H1 (cell line): Measurements from ENCODE around the gene PLD6. TPM values are rescaled to one million over a fixed set of nuclear protein-coding genes. Genes with fewer than 3 reads are reported as not detected.

Experiments
- ATF3 ChIP-seq: IDR thresholded peaks from 2 replicates; pipeline ENCODE4 v1.6.1; 2011; ENCODE audit warnings: low read depth, mild to moderate bottlenecking, low read length; ENCODE audit not compliant: insufficient read depth
- CBX5 ChIP-seq: fragments of 300-800, 300-1000 bp; sonication (generic); IDR thresholded peaks from 2 replicates; pipeline ENCODE4 v1.7.1; 2016; ENCODE audit warnings: antibody characterized with exemption, low read length, low read depth
- GTF2F1 ChIP-seq: IDR thresholded peaks from 2 replicates; pipeline ENCODE4 v1.6.1; 2012; ENCODE audit warnings: low read depth, low read length, improper control_type of control experiment, borderline replicate concordance
- HDAC2 ChIP-seq, 2 experiments: fragments of 300-600 bp in 1 of 2; sonication (generic) in 1 of 2; IDR thresholded peaks; 2 replicates each; pipeline ENCODE4 v1.6.1; 2011 to 2012; ENCODE audit warnings: low read depth in 2 of 2, low read length in 2 of 2, mild to moderate bottlenecking in 2 of 2, moderate library complexity in 2 of 2, borderline replicate concordance in 1 of 2, inconsistent platforms in 1 of 2
- JUN ChIP-seq: IDR thresholded peaks from 2 replicates; pipeline ENCODE4 v1.6.1; 2011; ENCODE audit warnings: low read depth, mild to moderate bottlenecking, improper control_type of control experiment, low read length
- NANOG ChIP-seq: IDR thresholded peaks from 2 replicates; pipeline ENCODE4 v1.6.1; 2011; ENCODE audit warnings: low read length, low read depth, mild to moderate bottlenecking, inconsistent platforms; ENCODE audit not compliant: insufficient read depth, poor library complexity, severe bottlenecking
- NRF1 ChIP-seq: IDR thresholded peaks from 2 replicates; pipeline ENCODE4 v1.6.1; 2011; ENCODE audit warnings: mild to moderate bottlenecking, low read depth, low read length, improper control_type of control experiment
- SIRT6 ChIP-seq: IDR thresholded peaks from one replicate; pipeline ENCODE4 v1.7.1; 2012; ENCODE audit warnings: low read length, inconsistent platforms
- TCF12 ChIP-seq: IDR thresholded peaks from 2 replicates; pipeline ENCODE4 v1.6.1; 2011; ENCODE audit warnings: low read depth, mild to moderate bottlenecking, low read length
- TEAD4 ChIP-seq: IDR thresholded peaks from 2 replicates; pipeline ENCODE4 v1.6.1; 2012; ENCODE audit warnings: low read depth, low read length, inconsistent platforms, mixed read lengths
- polyA plus RNA-seq, 7 experiments: library from polyadenylated mRNA; depleted of rRNA in 3 of 7; stranded (reverse) in 5 of 7; unstranded in 2 of 7; fragments of >200 nt in 5 of 7; fragments of 200-250 nt in 2 of 7; gene quantifications; 1 replicate in 5 of 7; 2 replicates in 1 of 7; 4 replicates in 1 of 7; pipeline versions ENCODE4 v1.2.1 to v1.2.3, GENCODE V29; 2011 to 2013; ENCODE audit warnings: missing spikeins in 2 of 7, mixed read lengths in 2 of 7
- total RNA-seq: library from RNA; stranded (reverse); fragmentation: NEBNext Ultra II Directional; extraction: Animal tissue kit (Norgen Biotek cat#: 25700); gene quantifications from 2 replicates; pipeline ENCODE4 v1.2.1, GENCODE V29; 2021

The PLD6 gene
- total and polyA plus RNA-seq, 2 of the 8 experiments (the other 6 are each of a cell fraction or from before 2014, with no cell fraction given) = 0.20 to 0.22 TPM

- TF ChIP-seq ATF3 = no peak
- TF ChIP-seq CBX5 = no peak
- no peak for TF ChIP-seq TCF12
- TF ChIP-seq NANOG = no peak
- no peak for TF ChIP-seq SIRT6
- TF ChIP-seq NRF1 = no peak
- TF ChIP-seq GTF2F1 = no peak
- TF ChIP-seq JUN = no peak
- no peak for TF ChIP-seq HDAC2 (IDR thresholded peaks at IDR 0.05; ENCODE audit: borderline replicate concordance in 1 of 2, low read depth in 2 of 2, low read length in 2 of 2)
- no peak for TF ChIP-seq TEAD4
Measured at GRCh38 chr17:17168401-17168800, 37.7 kb downstream of the PLD6 start (continued).
